ENCODE results near the gene TIMM21. TPM values are rescaled to one million over a fixed set of nuclear protein-coding genes. Genes with fewer than 3 reads are reported as not detected.

The TIMM21 gene
- total and polyA plus RNA-seq, 2 of the 13 experiments (the other 11 are each of a cell fraction or from before 2014, with no cell fraction given), result 29.6 to 62.3 TPM

DNA sequence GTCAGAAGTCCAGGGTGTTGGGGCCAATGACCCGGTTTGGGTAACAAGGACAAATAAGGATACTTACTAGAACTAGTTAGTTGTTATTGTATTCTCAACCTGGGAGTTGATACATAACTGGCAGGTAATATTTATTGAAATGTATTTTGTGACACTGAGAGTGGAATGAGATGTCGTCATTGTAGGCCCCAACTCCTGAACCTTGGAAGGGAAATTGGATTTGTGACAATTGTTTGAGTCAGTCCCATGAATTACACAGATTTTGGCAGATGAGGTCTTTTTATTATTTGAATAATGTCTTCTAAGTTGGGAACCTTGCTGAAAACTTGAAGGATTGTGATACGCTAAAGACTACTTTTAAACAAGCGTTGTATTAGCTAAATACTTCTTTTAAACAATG is 5.1 kb downstream of the TIMM21 start:
- 92% methylated on average over 4 of the region's 4 CpGs for WGBS (ENCODE audit: low lambda C conversion rate)
- H3K79me2 ChIP-seq (ENCODE audit: insufficient read depth, low read length), result peaks cover 51% of the 10 kb centered on the region
- no TSS peak for BruUV-seq (replicated peaks)
- no peak for TF ChIP-seq ZNF790 (CRISPR knock-in tag; IDR thresholded peaks at IDR 0.05; ENCODE audit: borderline replicate concordance)
- no peak for TF ChIP-seq ZNF441 (CRISPR knock-in tag; IDR thresholded peaks at IDR 0.05; ENCODE audit: borderline replicate concordance)
- TF ChIP-seq, protein P1, sequence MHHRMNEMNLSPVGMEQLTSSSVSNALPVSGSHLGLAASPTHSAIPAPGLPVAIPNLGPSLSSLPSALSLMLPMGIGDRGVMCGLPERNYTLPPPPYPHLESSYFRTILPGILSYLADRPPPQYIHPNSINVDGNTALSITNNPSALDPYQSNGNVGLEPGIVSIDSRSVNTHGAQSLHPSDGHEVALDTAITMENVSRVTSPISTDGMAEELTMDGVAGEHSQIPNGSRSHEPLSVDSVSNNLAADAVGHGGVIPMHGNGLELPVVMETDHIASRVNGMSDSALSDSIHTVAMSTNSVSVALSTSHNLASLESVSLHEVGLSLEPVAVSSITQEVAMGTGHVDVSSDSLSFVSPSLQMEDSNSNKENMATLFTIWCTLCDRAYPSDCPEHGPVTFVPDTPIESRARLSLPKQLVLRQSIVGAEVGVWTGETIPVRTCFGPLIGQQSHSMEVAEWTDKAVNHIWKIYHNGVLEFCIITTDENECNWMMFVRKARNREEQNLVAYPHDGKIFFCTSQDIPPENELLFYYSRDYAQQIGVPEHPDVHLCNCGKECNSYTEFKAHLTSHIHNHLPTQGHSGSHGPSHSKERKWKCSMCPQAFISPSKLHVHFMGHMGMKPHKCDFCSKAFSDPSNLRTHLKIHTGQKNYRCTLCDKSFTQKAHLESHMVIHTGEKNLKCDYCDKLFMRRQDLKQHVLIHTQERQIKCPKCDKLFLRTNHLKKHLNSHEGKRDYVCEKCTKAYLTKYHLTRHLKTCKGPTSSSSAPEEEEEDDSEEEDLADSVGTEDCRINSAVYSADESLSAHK (CRISPR knock-in tag; IDR thresholded peaks at IDR 0.05; ENCODE audit: borderline replicate concordance), result no peak
- TF ChIP-seq SMARCE1 (IDR thresholded peaks at IDR 0.05; ENCODE audit: borderline replicate concordance), result no peak
- TF ChIP-seq HNRNPL (IDR thresholded peaks at IDR 0.05; ENCODE audit: low read depth, low read length), result no peak
- no peak for TF ChIP-seq ZSCAN21 (CRISPR knock-in tag; IDR thresholded peaks at IDR 0.05; ENCODE audit: borderline replicate concordance)
- no peak for TF ChIP-seq ZHX1 (CRISPR knock-in tag; IDR thresholded peaks at IDR 0.05; ENCODE audit: low read depth)
- TF ChIP-seq, protein P2, sequence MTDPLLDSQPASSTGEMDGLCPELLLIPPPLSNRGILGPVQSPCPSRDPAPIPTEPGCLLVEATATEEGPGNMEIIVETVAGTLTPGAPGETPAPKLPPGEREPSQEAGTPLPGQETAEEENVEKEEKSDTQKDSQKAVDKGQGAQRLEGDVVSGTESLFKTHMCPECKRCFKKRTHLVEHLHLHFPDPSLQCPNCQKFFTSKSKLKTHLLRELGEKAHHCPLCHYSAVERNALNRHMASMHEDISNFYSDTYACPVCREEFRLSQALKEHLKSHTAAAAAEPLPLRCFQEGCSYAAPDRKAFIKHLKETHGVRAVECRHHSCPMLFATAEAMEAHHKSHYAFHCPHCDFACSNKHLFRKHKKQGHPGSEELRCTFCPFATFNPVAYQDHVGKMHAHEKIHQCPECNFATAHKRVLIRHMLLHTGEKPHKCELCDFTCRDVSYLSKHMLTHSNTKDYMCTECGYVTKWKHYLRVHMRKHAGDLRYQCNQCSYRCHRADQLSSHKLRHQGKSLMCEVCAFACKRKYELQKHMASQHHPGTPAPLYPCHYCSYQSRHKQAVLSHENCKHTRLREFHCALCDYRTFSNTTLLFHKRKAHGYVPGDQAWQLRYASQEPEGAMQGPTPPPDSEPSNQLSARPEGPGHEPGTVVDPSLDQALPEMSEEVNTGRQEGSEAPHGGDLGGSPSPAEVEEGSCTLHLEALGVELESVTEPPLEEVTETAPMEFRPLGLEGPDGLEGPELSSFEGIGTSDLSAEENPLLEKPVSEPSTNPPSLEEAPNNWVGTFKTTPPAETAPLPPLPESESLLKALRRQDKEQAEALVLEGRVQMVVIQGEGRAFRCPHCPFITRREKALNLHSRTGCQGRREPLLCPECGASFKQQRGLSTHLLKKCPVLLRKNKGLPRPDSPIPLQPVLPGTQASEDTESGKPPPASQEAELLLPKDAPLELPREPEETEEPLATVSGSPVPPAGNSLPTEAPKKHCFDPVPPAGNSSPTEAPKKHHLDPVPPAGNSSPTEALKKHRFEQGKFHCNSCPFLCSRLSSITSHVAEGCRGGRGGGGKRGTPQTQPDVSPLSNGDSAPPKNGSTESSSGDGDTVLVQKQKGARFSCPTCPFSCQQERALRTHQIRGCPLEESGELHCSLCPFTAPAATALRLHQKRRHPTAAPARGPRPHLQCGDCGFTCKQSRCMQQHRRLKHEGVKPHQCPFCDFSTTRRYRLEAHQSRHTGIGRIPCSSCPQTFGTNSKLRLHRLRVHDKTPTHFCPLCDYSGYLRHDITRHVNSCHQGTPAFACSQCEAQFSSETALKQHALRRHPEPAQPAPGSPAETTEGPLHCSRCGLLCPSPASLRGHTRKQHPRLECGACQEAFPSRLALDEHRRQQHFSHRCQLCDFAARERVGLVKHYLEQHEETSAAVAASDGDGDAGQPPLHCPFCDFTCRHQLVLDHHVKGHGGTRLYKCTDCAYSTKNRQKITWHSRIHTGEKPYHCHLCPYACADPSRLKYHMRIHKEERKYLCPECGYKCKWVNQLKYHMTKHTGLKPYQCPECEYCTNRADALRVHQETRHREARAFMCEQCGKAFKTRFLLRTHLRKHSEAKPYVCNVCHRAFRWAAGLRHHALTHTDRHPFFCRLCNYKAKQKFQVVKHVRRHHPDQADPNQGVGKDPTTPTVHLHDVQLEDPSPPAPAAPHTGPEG (CRISPR knock-in tag; IDR thresholded peaks at IDR 0.05), result no peak
- no peak for TF ChIP-seq GTF3A (CRISPR knock-in tag; conservative IDR thresholded peaks at IDR 0.05)

More for the DNA sequence above, 5.1 kb downstream of the TIMM21 start:
- Histone ChIP-seq H3K4me1 (ENCODE audit: insufficient read depth, low read length) (peaks cover 23% of the 10 kb centered on the region), H3K4me3 (replicated peaks in 1 of 3; ENCODE audit: insufficient read depth in 1 of 3, low read depth in 2 of 3, low read length in 3 of 3) (no peak overlapping the region), H3K27me3 (ENCODE audit: control insufficient read depth in 1 of 2, insufficient read depth in 2 of 2, low read length in 2 of 2) (no peaks in the 10 kb centered on the region; a peak in 1 of 5 replicates), H3K9ac (ENCODE audit: insufficient read depth, low read depth, low read length) (no peak overlapping the region), H3K36me3 (replicated peaks in 1 of 2; ENCODE audit: control insufficient read depth in 1 of 2, insufficient read depth in 2 of 2, low read length in 2 of 2) (peaks cover 14 to 51% of the 10 kb centered on the region in 2 experiments), H4K20me1 (ENCODE audit: insufficient read depth, low read length) (no peaks in the 10 kb centered on the region), H3K27ac (ENCODE audit: extremely low read length, insufficient read depth, low read length) (no peak overlapping the region), H3K9me3 (ENCODE audit: low read length) (no peaks in the 10 kb centered on the region), H3K4me2 (ENCODE audit: low read depth, low read length) (no peak overlapping the region), H2AFZ (ENCODE audit: low read length) (no peak overlapping the region)
- ChIA-PET POLR2A (no interaction called here), CTCF (ENCODE audit: low intra/inter-chr PET ratio, low total read pairs) (no interaction called here)
- ATAC-seq, result no peak
- no peak for DNase-seq (ENCODE audit: low spot score)
- no peak for FAIRE-seq
- in situ Hi-C loops (cut with HindIII; ENCODE audit: extremely low pct_ligation_motif_present, low pct_unique_long_range_greater_than_20kb) (no loop called here), intact Hi-C loops (cut with micrococcal nuclease; ENCODE audit: unreplicated experiment) (no loop called here)

Data from HepG2 (cell line).